B cell (primary cell): ENCODE measurements around the gene CITED2. TPM values are rescaled to one million over a fixed set of nuclear protein-coding genes. Genes with fewer than 3 reads are reported as not detected.

Experiments
- ATAC-seq: fragments of 200-7000 bp; cut with Tn5 transposase; one replicate; pipeline ENCODE4 v1.10.0; 2021; ENCODE audit warnings: low read depth, mild to moderate bottlenecking, moderate number of reproducible peaks, moderate library complexity
- CTCF ChIA-PET: fragments of 350-600 bp; sonication (Branson Sonifier 250); formaldehyde crosslinking; loops from one replicate; lab custom pipeline; 2021; ENCODE audit warnings: antibody characterized with exemption, inconsistent platforms; lab: Charles Lee
- POLR2A ChIA-PET: fragments of 350-600 bp; sonication (Branson Sonifier 250); formaldehyde crosslinking; loops from one replicate; lab custom pipeline; 2021; ENCODE audit warnings: antibody characterized with exemption; lab: Charles Lee
- DNase-seq: peaks from one replicate; pipeline ENCODE4 v3.0.0; 2013
- H2AFZ ChIP-seq: 2 replicates; pipeline ENCODE4 v1.6.1; 2012; ENCODE audit warnings: mild to moderate bottlenecking, low read depth, low read length; ENCODE audit not compliant: insufficient read depth, poor library complexity, severe bottlenecking
- H3K27ac ChIP-seq, 2 donors: 1 replicate in 1 of 2; 2 replicates in 1 of 2; pipeline ENCODE4 v1.5.1; 2012 to 2013; ENCODE audit warnings: low read length in 2 of 2, mild to moderate bottlenecking in 2 of 2, moderate library complexity in 1 of 2
- H3K27me3 ChIP-seq, 4 experiments: fragments of 200-600 bp in 1 of 4; sonication (generic) in 1 of 4; replicated peaks in 1 of 4; 1 replicate in 2 of 4; 2 replicates in 2 of 4; pipeline versions ENCODE4 v1.6.1 to v1.7.0; 2013 to 2016; ENCODE audit warnings: low read length in 3 of 4, mild to moderate bottlenecking in 2 of 4, mixed read lengths in 1 of 4, moderate library complexity in 1 of 4; ENCODE audit not compliant: insufficient read depth in 4 of 4, control insufficient read depth in 3 of 4; ENCODE audit errors: control extremely low read depth in 1 of 4
- H3K36me3 ChIP-seq, 2 experiments: replicated peaks in 1 of 2; 1 replicate in 1 of 2; 2 replicates in 1 of 2; pipeline versions ENCODE4 v1.6.1 to v1.7.1; 2013; ENCODE audit warnings: low read length in 1 of 2; ENCODE audit not compliant: insufficient read depth in 2 of 2, control insufficient read depth in 1 of 2; ENCODE audit errors: control extremely low read depth in 1 of 2, extremely low read depth in 1 of 2
- H3K4me1 ChIP-seq, 2 donors: fragments of 200-600 bp in 1 of 2; sonication (generic) in 1 of 2; 1 replicate in 1 of 2; 2 replicates in 1 of 2; pipeline versions ENCODE4 v1.5.1 to v1.6.1; 2013 to 2017; ENCODE audit warnings: low read length in 2 of 2; ENCODE audit not compliant: control insufficient read depth in 2 of 2, insufficient read depth in 2 of 2
- H3K4me2 ChIP-seq: replicated peaks from 2 replicates; pipeline ENCODE3; 2012; ENCODE audit warnings: mild to moderate bottlenecking, low read depth, low read length; ENCODE audit not compliant: poor library complexity, severe bottlenecking
- H3K4me3 ChIP-seq, 5 experiments: fragments of 200-600 bp in 1 of 5; sonication (generic) in 1 of 5; 1 replicate in 3 of 5; 2 replicates in 2 of 5; pipeline versions ENCODE4 v1.5.1 to v1.7.0; 2011 to 2016; ENCODE audit warnings: low read length in 4 of 5, mild to moderate bottlenecking in 4 of 5, low read depth in 2 of 5, control low read depth in 1 of 5, moderate library complexity in 1 of 5; ENCODE audit not compliant: insufficient read depth in 1 of 5; ENCODE audit errors: control extremely low read depth in 1 of 5, extremely low read depth in 1 of 5
- H3K79me2 ChIP-seq: fragments of 200-600 bp; sonication (generic); one replicate; pipeline ENCODE4 v1.6.0; 2016; ENCODE audit warnings: low read length; ENCODE audit not compliant: control insufficient read depth, insufficient read depth
- H3K9ac ChIP-seq: fragments of 200-600 bp; sonication (generic); 2 replicates; pipeline ENCODE4 v1.6.1; 2017; ENCODE audit warnings: mild to moderate bottlenecking, low read length, moderate library complexity
- H3K9me3 ChIP-seq, 3 donors: one replicate each; pipeline versions ENCODE4 v1.6.1 to v1.7.1; 2013; ENCODE audit warnings: low read length in 2 of 3; ENCODE audit not compliant: control insufficient read depth in 2 of 3, insufficient read depth in 1 of 3; ENCODE audit errors: control extremely low read depth in 1 of 3
- H4K20me1 ChIP-seq: 2 replicates; pipeline ENCODE4 v1.6.0; 2012; ENCODE audit warnings: mild to moderate bottlenecking, low read length; ENCODE audit not compliant: insufficient read depth, control insufficient read depth, poor library complexity, severe bottlenecking
- H3K27ac Mint-ChIP-seq: one replicate; pipeline ENCODE4 v1.8.0; 2021; ENCODE audit warnings: mixed read lengths
- H3K27me3 Mint-ChIP-seq: one replicate; pipeline ENCODE4 v1.8.0; 2021; ENCODE audit warnings: mixed read lengths
- H3K4me1 Mint-ChIP-seq: one replicate; pipeline ENCODE4 v1.8.0; 2021; ENCODE audit warnings: mixed read lengths
- H3K4me3 Mint-ChIP-seq: one replicate; pipeline ENCODE4 v1.8.0; 2021; ENCODE audit warnings: mixed read lengths
- H3K9me3 Mint-ChIP-seq: one replicate; pipeline ENCODE4 v1.8.0; 2022; ENCODE audit warnings: mixed read lengths; ENCODE audit not compliant: insufficient read depth
- EZH2 ChIP-seq: IDR thresholded peaks from 2 replicates; pipeline ENCODE4 v1.6.1; 2012; ENCODE audit warnings: borderline replicate concordance, low read depth, mild to moderate bottlenecking, moderate library complexity, low read length; ENCODE audit not compliant: insufficient read depth, poor library complexity, severe bottlenecking
- WGBS: methylation state at CpG from one replicate; pipeline ENCODE4 v1.1.5; 2013; ENCODE audit warnings: missing lambda C conversion rate; ENCODE audit not compliant: insufficient coverage; 5-methylcytosine and 5-hydroxymethylcytosine counted together
- intact Hi-C: fragments of 100-400 bp; cut with micrococcal nuclease; formaldehyde crosslinking; loops from one replicate; pipeline ENCODE4 v1.10.0; 2022
- polyA plus RNA-seq: library from polyadenylated mRNA; depleted of rRNA; stranded (reverse); fragments of >200 nt; gene quantifications from 2 replicates; pipeline ENCODE4 v1.2.3, GENCODE V29; 2012
- total RNA-seq, 2 donors: library from RNA; stranded (reverse); fragments of 120-200 nt in 1 of 2; gene quantifications; 1 replicate in 1 of 2; 2 replicates in 1 of 2; pipeline versions ENCODE4 v1.2.3 to v1.2.4, GENCODE V29; 2013 to 2022
- TF ChIP-seq, protein P1 (sequence below): fragments of 200-600 bp; IDR thresholded peaks from one replicate; pipeline ENCODE4 v1.8.0; 2022; ENCODE audit warnings: antibody characterized with exemption, mild to moderate bottlenecking

CITED2 gene
- total and polyA plus RNA-seq, 2 donors (not counting 1 experiment from before 2014, with no cell fraction given), result 56.2 to 67.9 TPM

DNA sequence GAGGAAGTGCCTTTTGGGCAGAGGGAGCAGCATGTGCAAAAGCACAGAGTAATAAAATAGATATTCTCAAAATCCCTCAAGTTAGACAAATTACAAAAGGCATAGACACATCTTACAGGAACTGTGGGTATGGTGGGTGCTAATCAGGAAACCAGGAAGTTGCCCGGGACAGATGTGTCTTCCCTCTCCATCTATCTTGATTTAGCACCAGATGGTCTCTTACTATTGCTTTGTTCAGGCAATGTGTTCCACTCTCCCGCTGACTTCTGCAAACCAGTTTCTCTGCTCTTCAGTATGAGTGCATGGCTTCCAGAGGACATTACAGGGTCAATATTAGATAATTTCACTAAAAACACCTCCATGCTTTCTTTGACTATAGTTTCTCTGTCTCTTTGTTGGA, 13.2 kb downstream of the CITED2 start:
- Mint-ChIP-seq H3K4me3 (no peak overlapping the region), H3K4me1 (peaks cover 33% of the 10 kb centered on the region), H3K27me3 (no peaks in the 10 kb centered on the region), H3K9me3 (peaks cover 3% of the 10 kb centered on the region), H3K27ac (peak overlapping the region; percentile 69)
- H3K79me2 ChIP-seq, result no peaks in the 10 kb centered on the region
- H4K20me1 ChIP-seq, result no peaks in the 10 kb centered on the region
- peaks cover 8 to 11% of the 10 kb centered on the region in 2 donors for H3K4me1 ChIP-seq
- peak overlapping the region; percentile 34 for H2AFZ ChIP-seq
- no peak for TF ChIP-seq EZH2
- ChIA-PET POLR2A (no interaction called here), CTCF (interaction anchor here (0.6 to 4.1 kb wide), 7 partner anchors 12 to 609 kb away, joined by 3 to 57 read pairs (median 5); no protein-coding TSS in a partner anchor)
- H3K27ac ChIP-seq, result no peak overlapping the region
- WGBS, result 6% methylated on average over 2 of the region's 2 CpGs
- no peaks in the 10 kb centered on the region for H3K27me3 ChIP-seq
- peak overlapping the region; percentile 24 for H3K4me2 ChIP-seq
- ATAC-seq (peak; percentile 45), DNase-seq (no peak)
- intact Hi-C loops, result loop anchor here (5.0 kb wide), 2 partner anchors 89 to 769 kb away; no protein-coding TSS in a partner anchor
- H3K36me3 ChIP-seq, result no peaks in the 10 kb centered on the region
- no peaks in the 10 kb centered on the region for H3K9me3 ChIP-seq
- no peak overlapping the region for H3K4me3 ChIP-seq
- H3K9ac ChIP-seq, result no peak overlapping the region

DNA sequence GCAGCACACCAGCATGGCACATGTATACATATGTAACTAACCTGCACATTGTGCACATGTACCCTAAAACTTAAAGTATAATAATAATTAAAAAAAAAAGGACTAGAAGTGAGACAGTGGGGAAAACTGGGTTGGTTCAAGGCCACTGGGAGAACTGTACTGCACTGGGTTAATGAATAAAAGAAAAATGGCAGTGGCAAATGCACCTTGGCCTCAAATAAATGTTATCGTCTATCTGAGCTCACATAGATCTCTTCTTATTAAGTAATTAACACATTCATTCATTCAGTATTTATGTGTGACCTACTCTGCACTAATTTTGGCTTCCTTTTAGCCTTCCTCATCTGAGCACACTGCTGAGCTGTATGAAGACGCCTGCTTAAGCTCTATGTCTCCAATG, 17.5 kb downstream of the CITED2 start:
- H3K4me2 ChIP-seq, result no peak overlapping the region
- TF ChIP-seq, protein P1, sequence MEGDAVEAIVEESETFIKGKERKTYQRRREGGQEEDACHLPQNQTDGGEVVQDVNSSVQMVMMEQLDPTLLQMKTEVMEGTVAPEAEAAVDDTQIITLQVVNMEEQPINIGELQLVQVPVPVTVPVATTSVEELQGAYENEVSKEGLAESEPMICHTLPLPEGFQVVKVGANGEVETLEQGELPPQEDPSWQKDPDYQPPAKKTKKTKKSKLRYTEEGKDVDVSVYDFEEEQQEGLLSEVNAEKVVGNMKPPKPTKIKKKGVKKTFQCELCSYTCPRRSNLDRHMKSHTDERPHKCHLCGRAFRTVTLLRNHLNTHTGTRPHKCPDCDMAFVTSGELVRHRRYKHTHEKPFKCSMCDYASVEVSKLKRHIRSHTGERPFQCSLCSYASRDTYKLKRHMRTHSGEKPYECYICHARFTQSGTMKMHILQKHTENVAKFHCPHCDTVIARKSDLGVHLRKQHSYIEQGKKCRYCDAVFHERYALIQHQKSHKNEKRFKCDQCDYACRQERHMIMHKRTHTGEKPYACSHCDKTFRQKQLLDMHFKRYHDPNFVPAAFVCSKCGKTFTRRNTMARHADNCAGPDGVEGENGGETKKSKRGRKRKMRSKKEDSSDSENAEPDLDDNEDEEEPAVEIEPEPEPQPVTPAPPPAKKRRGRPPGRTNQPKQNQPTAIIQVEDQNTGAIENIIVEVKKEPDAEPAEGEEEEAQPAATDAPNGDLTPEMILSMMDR, result no peak
- TF ChIP-seq EZH2, result no peak
- no peaks in the 10 kb centered on the region for H4K20me1 ChIP-seq
- H3K9ac ChIP-seq, result no peak overlapping the region
- peaks cover 16% of the 10 kb centered on the region for H3K4me1 Mint-ChIP-seq
- H3K79me2 ChIP-seq, result no peaks in the 10 kb centered on the region
- H3K9me3 ChIP-seq, result peaks cover 0 to 2% (median 0%) of the 10 kb centered on the region in 3 donors
- no peak overlapping the region for H2AFZ ChIP-seq
- ATAC-seq (no peak), DNase-seq (no peak)
- POLR2A ChIA-PET, result interaction anchor here (0.7 to 0.9 kb wide), 2 partner anchors 9 to 589 kb away, joined by 3 read pairs; no protein-coding TSS in a partner anchor
- no peak overlapping the region for H3K27ac ChIP-seq
- no CpG with 5 or more reads among the region's 2 CpGs for WGBS
- H3K4me3 ChIP-seq, result no peak overlapping the region
- CTCF ChIA-PET, result interaction anchor here (1.1 to 4.7 kb wide), 5 partner anchors 9 to 538 kb away, joined by 4 to 17 read pairs (median 4); no protein-coding TSS in a partner anchor
- H3K9me3 Mint-ChIP-seq, result peaks cover 9% of the 10 kb centered on the region
- intact Hi-C loops, result no loop called here
- peaks cover 5 to 8% of the 10 kb centered on the region in 2 donors for H3K4me1 ChIP-seq
- no peaks in the 10 kb centered on the region for H3K27me3 ChIP-seq
- no peaks in the 10 kb centered on the region for H3K27me3 Mint-ChIP-seq
- H3K4me3 Mint-ChIP-seq, result no peak overlapping the region
- no peak overlapping the region for H3K27ac Mint-ChIP-seq
- H3K36me3 ChIP-seq, result no peaks in the 10 kb centered on the region
